ENCODE measurements around the gene CSTPP1. TPM values are rescaled to one million over a fixed set of nuclear protein-coding genes. Genes with fewer than 3 reads are reported as not detected.
"Not testable (repeated sequence)": the region's sequence is repeated elsewhere in the genome, so short reads cannot be mapped to it uniquely, and the experiment has no call there.

Gene CSTPP1
- polyA plus RNA-seq, 1 experiment: 48.7 TPM

- Histone ChIP-seq H3K4me3 (ENCODE audit: low read depth, low read length) (no peak overlapping the region), H3K36me3 (ENCODE audit: control insufficient read depth, insufficient read depth, low read length) (no peaks in the 10 kb centered on the region), H3K27me3 (ENCODE audit: control insufficient read depth, insufficient read depth, low read length) (no peaks in the 10 kb centered on the region)
- ChIA-PET POLR2A (no interaction called here), CTCF (no interaction called here)
- TF ChIP-seq CTCF (IDR thresholded peaks at IDR 0.05; ENCODE audit: insufficient read depth, low read depth, low read length): no peak
- no peak for DNase-seq (ENCODE audit: low read depth)
Observed at GRCh38 chr11:47111318-47111804, 174.8 kb downstream of the CSTPP1 start.

GRCh38 chr11:47112941-47113340 is 176.4 kb downstream of the CSTPP1 start:
- CTCF ChIA-PET: interaction anchor here (1.1 kb wide), 1 partner anchor 25 kb away, joined by 3 read pairs; no protein-coding TSS in a partner anchor
- H3K36me3 ChIP-seq (ENCODE audit: control insufficient read depth, insufficient read depth, low read length); H3K4me3 ChIP-seq (ENCODE audit: low read depth, low read length); POLR2A ChIA-PET; H3K27me3 ChIP-seq (ENCODE audit: control insufficient read depth, insufficient read depth, low read length); DNase-seq (ENCODE audit: low read depth): not testable (repeated sequence)

GRCh38 chr11:47118958-47119688 is 182.6 kb downstream of the CSTPP1 start:
- POLR2A ChIA-PET; H3K36me3 ChIP-seq (ENCODE audit: control insufficient read depth, insufficient read depth, low read length); DNase-seq (ENCODE audit: low read depth); H3K4me3 ChIP-seq (ENCODE audit: low read depth, low read length); H3K27me3 ChIP-seq (ENCODE audit: control insufficient read depth, insufficient read depth, low read length): not testable (repeated sequence)
- CTCF ChIA-PET: interaction anchor here (2.3 kb wide), 1 partner anchor 12 kb away, joined by 6 read pairs; no protein-coding TSS in a partner anchor

- no peak for DNase-seq (ENCODE audit: low read depth)
- ChIA-PET CTCF (interaction anchor here (0.9 kb wide), 1 partner anchor 12 kb away, joined by 5 read pairs; no protein-coding TSS in a partner anchor), POLR2A (no interaction called here)
- TF ChIP-seq CTCF (IDR thresholded peaks at IDR 0.05; ENCODE audit: insufficient read depth, low read depth, low read length): no peak
- no peaks in the 10 kb centered on the region for H3K36me3 ChIP-seq (ENCODE audit: control insufficient read depth, insufficient read depth, low read length)
- H3K27me3 ChIP-seq (ENCODE audit: control insufficient read depth, insufficient read depth, low read length): no peaks in the 10 kb centered on the region
- H3K4me3 ChIP-seq (ENCODE audit: low read depth, low read length): no peak overlapping the region
Observed at GRCh38 chr11:47121056-47121455, 184.5 kb downstream of the CSTPP1 start.

GRCh38 chr11:47121731-47122130 is 185.2 kb downstream of the CSTPP1 start:
- CTCF ChIA-PET: interaction anchor here (0.7 to 0.9 kb wide), 2 partner anchors 13 to 116 kb away, joined by 3 to 5 read pairs; no protein-coding TSS in a partner anchor

More at GRCh38 chr11:47121731-47122130, 185.2 kb downstream of the CSTPP1 start:
- TF ChIP-seq CTCF (IDR thresholded peaks at IDR 0.05; ENCODE audit: insufficient read depth, low read depth, low read length): no peak
- no peak for DNase-seq (ENCODE audit: low read depth)
- H3K36me3 ChIP-seq (ENCODE audit: control insufficient read depth, insufficient read depth, low read length): no peaks in the 10 kb centered on the region
- no peaks in the 10 kb centered on the region for H3K27me3 ChIP-seq (ENCODE audit: control insufficient read depth, insufficient read depth, low read length)
- H3K4me3 ChIP-seq (ENCODE audit: low read depth, low read length): no peak overlapping the region
- POLR2A ChIA-PET: no interaction called here
